GM12878 (cell line): ENCODE results near the gene SH3YL1. TPM values are rescaled to one million over a fixed set of nuclear protein-coding genes. Genes with fewer than 3 reads are reported as not detected.

Experiments
- ATAC-seq: fragments of 200-7000 bp; cut with Tn5 transposase; 3 replicates; pipeline ENCODE4 v1.9.1; 2020; ENCODE audit warnings: mild to moderate bottlenecking, moderate library complexity
- BruUV-seq: library from RNA; stranded (reverse); fragments of 400-500 nt; replicated peaks from 2 replicates; lab custom pipeline; 2021; lab: Mats Ljungman, UMichigan
- CTCF ChIA-PET: fragments of 300-600 bp; sonication (Branson Sonifier 250); formaldehyde crosslinking; extraction: SDS; loops from one replicate; lab custom pipeline; 2021; ENCODE audit warnings: inconsistent platforms; lab: Yijun Ruan, JAX
- POLR2A ChIA-PET: fragments of 350-600 bp; formaldehyde crosslinking; extraction: SDS; loops from one replicate; lab custom pipeline; 2021; ENCODE audit warnings: inconsistent platforms; lab: Charles Lee
- RAD21 ChIA-PET: fragments of 300-600 bp; sonication (Branson Sonifier 250); formaldehyde crosslinking; loops from one replicate; lab custom pipeline; 2023; ENCODE audit warnings: antibody characterized with exemption; ENCODE audit not compliant: unreplicated experiment; lab: Charles Lee
- SMC1A ChIA-PET: fragments of 300-600 bp; sonication (Branson Sonifier 250); formaldehyde crosslinking; loops from one replicate; lab custom pipeline; 2023; ENCODE audit not compliant: unreplicated experiment, uncharacterized antibody; lab: Charles Lee
- DNase-seq: peaks from one replicate; pipeline ENCODE4 v3.0.0-alpha.2; 2011; ENCODE audit warnings: low read depth, low spot score
- FAIRE-seq: peaks from 3 replicates; lab custom pipeline; 2011; peaks lifted over from hg19 to GRCh38; lab: Jason Lieb, UNC
- H2AFZ ChIP-seq: 2 replicates; pipeline ENCODE4 v1.6.0; 2011; ENCODE audit warnings: low read depth, low read length, control low read depth; ENCODE audit not compliant: control insufficient read depth
- H3K27ac ChIP-seq: 2 replicates; pipeline ENCODE4 v1.5.1; 2011; ENCODE audit warnings: control low read depth; ENCODE audit not compliant: control insufficient read depth, insufficient read depth
- H3K27me3 ChIP-seq, 2 experiments: replicated peaks in 1 of 2; 2 replicates each; pipeline versions ENCODE4 v1.6.0 to v1.6.1; 2011; ENCODE audit warnings: low read length in 1 of 2; ENCODE audit not compliant: control insufficient read depth in 2 of 2, insufficient read depth in 2 of 2
- H3K36me3 ChIP-seq, 2 experiments: 2 replicates each; pipeline ENCODE4 v1.5.1; 2011; ENCODE audit warnings: low read length in 1 of 2; ENCODE audit not compliant: control insufficient read depth in 2 of 2, insufficient read depth in 2 of 2
- H3K4me1 ChIP-seq: 2 replicates; pipeline ENCODE4 v1.6.1; 2011; ENCODE audit warnings: mild to moderate bottlenecking, low read length, moderate library complexity, mixed read lengths; ENCODE audit not compliant: control insufficient read depth, insufficient read depth
- H3K4me2 ChIP-seq: 2 replicates; pipeline ENCODE4 v1.6.0; 2011; ENCODE audit warnings: control low read depth; ENCODE audit not compliant: control insufficient read depth, insufficient read depth
- H3K4me3 ChIP-seq: fragments of 200-600 bp; sonication (generic); 2 replicates; pipeline ENCODE4 v1.5.1; 2016
- H3K79me2 ChIP-seq: 2 replicates; pipeline ENCODE4 v1.6.0; 2011; ENCODE audit warnings: low read length; ENCODE audit not compliant: control insufficient read depth, insufficient read depth
- H3K9ac ChIP-seq: 2 replicates; pipeline ENCODE4 v1.8.0; 2011; ENCODE audit warnings: low read length, control low read depth, mixed read lengths; ENCODE audit not compliant: control insufficient read depth, insufficient read depth
- H3K9me3 ChIP-seq: replicated peaks from 3 replicates; pipeline ENCODE4 v1.5.1; 2011; ENCODE audit warnings: mild to moderate bottlenecking, low read length; ENCODE audit not compliant: control insufficient read depth, insufficient read depth
- H4K20me1 ChIP-seq: 2 replicates; pipeline ENCODE4 v1.6.0; 2011; ENCODE audit not compliant: control insufficient read depth, insufficient read depth
- CBFB ChIP-seq: IDR thresholded peaks from 2 replicates; pipeline ENCODE4 v1.6.1; 2016; ENCODE audit warnings: antibody characterized with exemption, low read depth
- CHD2 ChIP-seq: IDR thresholded peaks from 2 replicates; pipeline ENCODE4 v1.6.1; 2011; ENCODE audit warnings: low read depth, low read length, improper control_type of control experiment, borderline replicate concordance
- E2F4 ChIP-seq: IDR thresholded peaks from 2 replicates; pipeline ENCODE4 v1.6.1; 2012; ENCODE audit warnings: low read depth, low read length, improper control_type of control experiment
- HCFC1 ChIP-seq: fragments of 150-350 bp; IDR thresholded peaks from 2 replicates; pipeline ENCODE4 v1.6.1; 2014; ENCODE audit warnings: low read length
- IKZF2 ChIP-seq, 2 experiments: fragments of 450-650 bp; IDR thresholded peaks; 2 replicates each; pipeline ENCODE4 v1.6.1; 2017; ENCODE audit warnings: mild to moderate bottlenecking in 2 of 2, moderate library complexity in 2 of 2
- MEF2B ChIP-seq: fragments of 450-650 bp; IDR thresholded peaks from 2 replicates; pipeline ENCODE4 v1.6.1; 2018; ENCODE audit warnings: mild to moderate bottlenecking, moderate library complexity; ENCODE audit not compliant: partially characterized antibody, poor library complexity, severe bottlenecking
- MXI1 ChIP-seq: fragments of 150-350 bp; IDR thresholded peaks from 2 replicates; pipeline ENCODE4 v1.6.1; 2011; ENCODE audit warnings: low read depth, mild to moderate bottlenecking, inconsistent platforms, low read length, improper control_type of control experiment
- RELB ChIP-seq: fragments of 450-650 bp; IDR thresholded peaks from 2 replicates; pipeline ENCODE4 v1.6.1; 2017; ENCODE audit warnings: low read depth, mild to moderate bottlenecking, moderate library complexity
- RFX5 ChIP-seq: IDR thresholded peaks from 2 replicates; pipeline ENCODE4 v1.6.1; 2011; ENCODE audit warnings: low read depth, low read length, improper control_type of control experiment
- TBL1XR1 ChIP-seq: IDR thresholded peaks from 2 replicates; pipeline ENCODE4 v1.6.1; 2012; ENCODE audit warnings: low read depth, low read length, improper control_type of control experiment
- YBX1 ChIP-seq: fragments of 450-650 bp; IDR thresholded peaks from 2 replicates; pipeline ENCODE4 v1.6.1; 2016; ENCODE audit warnings: antibody characterized with exemption
- ZBED1 ChIP-seq: IDR thresholded peaks from 2 replicates; pipeline ENCODE4 v1.6.1; 2016; ENCODE audit warnings: borderline replicate concordance
- ZBTB4 ChIP-seq: fragments of 450-650 bp; formaldehyde crosslinking; IDR thresholded peaks from 2 replicates; pipeline ENCODE4 v1.4.0; 2022; ENCODE audit warnings: mild to moderate bottlenecking, moderate library complexity
- ZNF687 ChIP-seq: fragments of 450-650 bp; IDR thresholded peaks from 2 replicates; pipeline ENCODE4 v1.6.1; 2017; ENCODE audit warnings: mild to moderate bottlenecking, moderate library complexity
- WGBS: methylation state at CpG from one replicate; pipeline ENCODE4 v1.1.6; 2016; ENCODE audit warnings: low lambda C conversion rate; ENCODE audit not compliant: insufficient replicate concordance, insufficient coverage; ENCODE audit errors: missing lambda C conversion rate; 5-methylcytosine and 5-hydroxymethylcytosine counted together
- in situ Hi-C: fragments of 300-500 bp; cut with MboI; formaldehyde crosslinking; loops from 9 replicates; pipeline ENCODE4 v1.14.3; 2018; ENCODE audit warnings: mixed read lengths
- intact Hi-C: fragments of 100-400 bp; cut with micrococcal nuclease; formaldehyde crosslinking; loops from one replicate; pipeline ENCODE4 v1.14.2; 2022; ENCODE audit not compliant: unreplicated experiment
- polyA plus RNA-seq, 11 experiments: library from polyadenylated mRNA; depleted of rRNA in 4 of 11; unstranded in 6 of 11; stranded (reverse) in 5 of 11; fragments of >200 nt; fragmentation: Nextera tagmentation in 4 of 11; fragmentation: Illumina TruSeq in 1 of 11; extraction: Ambion mirVana in 4 of 11; extraction: Trizol in 1 of 11; gene quantifications; 1 replicate in 1 of 11; 2 replicates in 10 of 11; pipeline versions ENCODE4 v1.2.1 to v1.2.3, GENCODE V29; 2011 to 2016; ENCODE audit warnings: inconsistent platforms in 2 of 11, missing spikeins in 2 of 11, low read depth in 1 of 11
- total RNA-seq, 4 experiments: library from RNA; depleted of rRNA in 3 of 4; stranded (reverse); fragments of >200 nt in 3 of 4; fragmentation: Illumina TruSeq in 1 of 4; extraction: Trizol in 1 of 4; gene quantifications; 2 replicates each; pipeline versions ENCODE4 v1.2.1 to v1.2.3, GENCODE V29; 2013 to 2021

SH3YL1 gene
- total and polyA plus RNA-seq, 10 of the 15 experiments (the other 5 are each of a cell fraction or from before 2014, with no cell fraction given), result 12.2 to 22.4 (median 17.2) TPM

GRCh38 chr2:223451-223850 is 40.4 kb downstream of the SH3YL1 start (continued):
- TF ChIP-seq ZNF687, result no peak
- TF ChIP-seq E2F4, result no peak
- TF ChIP-seq RFX5, result no peak
- no peak for TF ChIP-seq ZBED1

DNA sequence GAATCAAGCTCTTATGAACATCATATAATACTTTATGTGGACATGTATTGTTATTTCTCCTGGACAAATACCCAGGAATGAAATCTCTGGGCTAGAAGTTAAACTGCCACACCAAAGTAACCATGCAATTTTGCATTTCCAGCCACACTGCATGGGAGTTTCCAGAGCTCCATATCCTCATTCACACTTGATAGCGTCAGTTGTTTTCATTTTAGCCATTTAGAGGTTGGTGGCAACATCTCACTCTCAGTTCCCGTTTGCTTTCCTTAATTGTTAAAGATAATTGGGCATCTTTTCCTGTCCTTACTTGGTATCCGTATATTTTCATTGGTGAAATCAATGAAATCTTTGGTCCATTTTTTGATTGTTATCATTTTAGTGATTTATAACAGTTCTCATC is 47.8 kb downstream of the SH3YL1 start:
- Histone ChIP-seq H3K27ac (no peak overlapping the region), H3K79me2 (no peaks in the 10 kb centered on the region), H3K9me3 (no peaks in the 10 kb centered on the region), H3K4me1 (no peaks in the 10 kb centered on the region), H3K9ac (no peak overlapping the region), H3K4me3 (no peak overlapping the region), H3K27me3 (no peaks in the 10 kb centered on the region), H3K36me3 (no peaks in the 10 kb centered on the region), H3K4me2 (no peak overlapping the region), H2AFZ (no peak overlapping the region), H4K20me1 (no peaks in the 10 kb centered on the region)
- RAD21 ChIA-PET, result no interaction called here
- FAIRE-seq (no peak), DNase-seq (no peak), ATAC-seq (peak; percentile 63)
- POLR2A ChIA-PET, result no interaction called here
- SMC1A ChIA-PET, result interaction anchor here (1.0 to 1.3 kb wide), 4 partner anchors 17 to 74 kb away, joined by 3 read pairs; no protein-coding TSS in a partner anchor
- in situ Hi-C loops (no loop called here), intact Hi-C loops (no loop called here)
- no TSS peak for BruUV-seq
- CTCF ChIA-PET, result interaction anchor here (1.1 to 1.4 kb wide), 2 partner anchors 22 to 31 kb away, joined by 5 read pairs; no protein-coding TSS in a partner anchor
- WGBS, result 71% methylated on average over 3 of the region's 3 CpGs
- TF ChIP-seq CBFB (no peak), IKZF2 (IDR thresholded peaks at IDR 0.05) (peak; percentile 48 to 71; a peak in 2 of 4 replicates), RELB (peak; percentile 85), ZBTB4 (CRISPR knock-in tag) (no peak), CHD2 (no peak), YBX1 (no peak), TBL1XR1 (no peak), MEF2B (no peak), MXI1 (no peak), HCFC1 (no peak)
